ENCODE data around the gene RASGEF1C. TPM values are rescaled to one million over a fixed set of nuclear protein-coding genes. Genes with fewer than 3 reads are reported as not detected.

The RASGEF1C gene
- total RNA-seq, 2 donors from 2014 or later, result 0.17 TPM; not detected in 1

DNA sequence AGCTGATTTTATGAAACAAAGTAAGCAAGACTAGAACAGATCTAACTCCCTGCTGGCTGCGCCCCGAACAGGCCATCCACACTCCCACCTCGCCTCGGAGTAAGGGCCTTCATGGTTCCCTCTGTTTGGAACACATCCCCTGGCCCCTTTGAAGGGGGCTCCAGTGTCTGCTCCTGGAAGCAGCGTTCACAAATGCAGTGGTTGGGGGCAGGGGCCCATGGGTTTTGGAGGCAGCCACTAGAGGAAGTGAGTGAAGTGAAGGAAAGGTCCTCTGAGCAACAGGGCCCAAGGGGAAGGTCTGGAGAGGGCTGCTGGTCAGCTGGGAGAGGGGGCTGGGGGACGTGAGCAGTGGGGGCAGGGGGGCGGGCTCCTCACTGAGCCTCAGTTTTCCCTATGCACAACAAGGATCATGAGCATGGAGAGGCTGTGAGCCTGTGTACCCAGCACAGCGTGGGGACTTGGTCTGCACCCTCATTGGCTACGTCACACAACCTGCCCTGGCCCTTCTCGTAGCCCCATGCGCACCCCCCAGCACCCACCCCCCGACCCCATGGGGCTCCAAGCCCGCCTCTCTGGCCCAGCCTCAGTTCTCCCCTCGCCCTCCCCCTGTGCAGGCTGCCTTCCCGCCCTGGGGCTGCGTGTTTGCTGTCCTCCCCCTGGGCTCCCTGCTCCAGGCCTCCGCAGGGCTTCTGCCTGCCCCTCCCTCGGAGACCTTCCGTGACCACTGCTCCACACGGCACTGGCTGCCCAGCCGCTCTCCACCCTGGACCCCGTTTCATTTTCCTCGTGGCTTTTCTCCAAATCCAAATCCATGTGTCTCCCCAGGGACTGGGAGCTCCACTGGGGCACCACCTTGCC, 39.5 kb downstream of the RASGEF1C start:
- DNase-seq, result no peak

DNA sequence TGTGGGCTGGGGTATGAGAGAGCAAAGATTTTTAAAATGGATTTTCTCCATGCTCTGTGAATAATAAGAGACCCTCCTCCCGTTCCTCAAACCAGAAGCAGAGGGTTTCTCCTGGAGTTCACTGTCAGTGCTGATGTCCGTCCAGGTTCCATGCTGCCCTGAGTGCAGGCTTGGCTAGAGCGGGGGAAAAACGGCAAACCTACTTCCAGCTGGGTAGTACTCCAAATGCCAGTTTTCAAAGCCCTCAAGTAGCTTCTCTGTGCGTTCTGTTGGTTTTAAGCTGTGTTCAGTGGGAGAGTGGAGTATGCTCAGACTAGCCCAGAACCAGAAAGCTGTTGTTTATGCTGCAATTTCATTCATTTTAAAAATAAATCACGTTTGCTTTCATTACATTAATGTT, 40.3 kb downstream of the RASGEF1C start:
- no peak for DNase-seq
- intact Hi-C loops (cut with DNase I, micrococcal nuclease), result no loop called here
- ATAC-seq, result no peak

More for the DNA sequence above, 39.5 kb downstream of the RASGEF1C start:
- no peak for ATAC-seq
- intact Hi-C loops (cut with DNase I, micrococcal nuclease), result no loop called here

GRCh38 chr5:180166176-180166575, 42.8 kb downstream of the RASGEF1C start:
- no peak for ATAC-seq
- intact Hi-C loops (cut with DNase I, micrococcal nuclease), result no loop called here
- DNase-seq, result no peak

DNA sequence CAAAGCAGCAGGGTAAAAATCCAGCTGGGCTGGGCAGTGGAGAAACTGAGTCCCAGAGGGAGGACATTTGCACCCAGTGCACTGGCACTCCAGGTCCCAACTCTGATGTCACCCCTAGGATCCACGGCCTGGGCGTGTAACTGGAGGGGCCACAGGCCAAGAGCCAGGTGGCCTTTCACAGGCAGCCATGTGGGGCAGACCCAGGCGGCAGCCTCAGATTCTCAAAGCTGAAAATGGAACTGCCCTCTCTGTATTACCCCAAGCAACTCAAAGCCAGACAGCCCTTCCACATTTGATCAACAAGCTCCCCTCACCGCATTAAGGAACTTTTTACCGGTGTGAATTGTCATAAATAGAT, 46.7 kb downstream of the RASGEF1C start:
- ATAC-seq, result no peak
- no peak for DNase-seq
- intact Hi-C loops (cut with DNase I, micrococcal nuclease), result no loop called here

DNA sequence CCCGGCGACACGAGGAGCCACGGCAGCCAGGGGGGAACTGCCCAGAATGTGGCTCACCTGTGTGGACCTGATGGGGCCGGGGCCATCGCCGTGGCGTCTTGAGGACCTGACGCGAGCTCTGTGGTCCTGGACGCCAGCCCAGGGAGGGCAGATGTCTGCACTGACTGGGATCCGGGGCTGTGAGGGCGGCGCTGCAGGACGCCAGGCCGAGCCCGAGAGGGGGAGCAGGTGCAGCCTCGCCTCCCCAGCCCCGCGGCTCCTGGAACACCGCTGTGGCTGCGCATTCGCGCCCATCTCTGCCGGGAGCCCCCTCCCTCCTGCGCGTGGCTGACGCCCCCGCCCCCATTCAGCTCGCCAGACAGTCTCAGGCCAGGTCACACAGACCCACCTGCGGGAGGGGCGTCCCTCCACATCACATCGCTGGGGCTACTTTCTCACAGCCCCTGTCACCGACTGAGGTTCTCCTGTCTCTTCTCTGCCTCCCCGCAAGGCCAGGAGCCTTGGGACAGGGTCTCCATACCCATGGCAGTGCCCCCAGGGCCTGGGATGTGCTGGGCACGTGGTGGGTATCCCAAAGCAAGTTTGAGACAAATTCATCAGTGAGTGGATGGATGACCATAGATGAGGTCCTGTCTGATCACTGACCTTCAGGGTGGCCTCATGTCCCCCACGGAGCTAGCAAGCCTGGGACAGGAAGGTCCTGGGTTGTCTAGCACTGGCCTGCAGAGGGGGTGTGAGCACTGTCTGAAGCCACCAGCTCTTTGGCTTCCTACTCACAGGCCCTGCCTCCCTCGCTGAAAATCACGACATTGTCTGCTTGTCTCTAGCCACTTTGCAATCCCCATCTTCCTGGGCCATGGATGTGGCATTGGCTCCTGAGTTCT, 47.3 kb downstream of the RASGEF1C start:
- intact Hi-C loops (cut with DNase I, micrococcal nuclease), result no loop called here
- DNase-seq, result no peak
- no peak for ATAC-seq

- ATAC-seq (no peak), DNase-seq (no peak)
- intact Hi-C loops (cut with DNase I, micrococcal nuclease), result no loop called here
Observed at GRCh38 chr5:180160789-180161188, 48.2 kb downstream of the RASGEF1C start.

- DNase-seq (no peak), ATAC-seq (no peak)
Observed at GRCh38 chr5:180160215-180160614, 48.8 kb downstream of the RASGEF1C start.

DNA sequence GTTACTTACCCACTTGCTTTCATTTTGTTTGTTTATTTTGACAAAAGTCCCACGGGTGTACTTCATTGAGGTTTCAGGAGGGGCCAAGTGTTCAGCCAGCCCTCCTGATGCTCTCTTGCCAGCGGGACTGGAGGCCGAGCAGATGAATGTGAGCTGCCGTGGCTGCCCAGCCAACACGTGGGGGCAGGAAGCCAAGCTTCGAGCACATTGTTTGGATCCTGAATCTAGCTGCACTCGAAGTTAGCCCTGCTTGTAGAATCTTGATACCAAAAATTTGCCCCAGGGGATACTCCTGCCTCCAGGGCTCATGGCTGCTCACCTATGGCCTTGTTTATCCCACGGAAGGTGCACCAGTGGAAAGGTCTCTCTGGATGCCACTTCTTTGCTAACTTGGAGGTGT, 49.3 kb downstream of the RASGEF1C start:
- ATAC-seq (no peak), DNase-seq (no peak)
- intact Hi-C loops (cut with DNase I, micrococcal nuclease), result no loop called here

More at GRCh38 chr5:180160215-180160614, 48.8 kb downstream of the RASGEF1C start:
- intact Hi-C loops (cut with DNase I, micrococcal nuclease), result no loop called here

DNA sequence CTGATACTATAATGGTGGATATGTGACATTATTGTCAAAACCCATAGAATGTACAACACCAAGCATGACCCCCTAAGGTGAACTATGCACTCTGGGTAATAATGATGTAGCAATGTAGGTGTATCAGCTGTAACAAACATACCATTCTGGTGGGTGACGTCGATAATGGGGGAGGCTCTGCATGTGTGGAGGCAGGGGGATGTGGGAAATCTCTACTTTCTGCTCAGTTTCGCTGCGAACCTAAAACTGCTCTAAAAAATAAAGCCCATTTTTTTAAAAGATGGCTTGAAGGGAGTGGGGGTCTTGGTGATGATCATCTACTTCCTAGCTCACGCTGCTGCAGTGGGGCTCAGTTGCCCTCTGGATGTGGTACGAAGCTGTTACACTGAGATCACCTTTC, 51.1 kb downstream of the RASGEF1C start:
- DNase-seq, result no peak
- intact Hi-C loops (cut with DNase I, micrococcal nuclease), result no loop called here

GRCh38 chr5:180156141-180156540, 52.9 kb downstream of the RASGEF1C start:
- ATAC-seq (no peak), DNase-seq (no peak)
- intact Hi-C loops (cut with DNase I, micrococcal nuclease), result no loop called here

More for the DNA sequence above, 51.1 kb downstream of the RASGEF1C start:
- ATAC-seq, result no peak

DNA sequence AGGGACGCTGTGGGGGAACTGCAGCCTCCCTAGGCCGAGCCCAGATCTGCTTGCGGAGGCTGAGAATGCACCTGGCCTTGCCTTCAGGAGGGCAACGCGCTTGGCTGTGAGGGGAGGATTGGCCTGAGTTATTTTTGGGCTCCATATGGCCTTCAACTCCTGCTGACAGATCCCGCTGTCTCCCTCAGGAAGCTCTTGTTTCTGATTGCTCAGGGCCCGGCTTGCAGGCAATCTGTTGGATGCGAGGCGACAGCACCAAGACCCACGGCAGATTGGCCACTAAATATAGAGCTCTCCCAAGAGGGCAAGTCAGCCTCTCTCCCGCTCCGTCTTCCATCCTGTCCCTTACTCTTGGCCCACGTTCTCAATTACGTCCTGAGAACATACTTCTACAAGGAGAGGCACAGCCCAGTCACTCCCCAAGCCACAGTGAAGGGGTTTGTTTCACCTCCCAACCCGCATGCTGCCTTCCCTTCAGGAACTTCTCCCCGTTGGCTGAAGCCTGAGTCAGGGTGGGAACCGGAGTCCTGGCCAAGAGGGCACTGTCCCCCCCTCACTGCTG, 53.6 kb downstream of the RASGEF1C start:
- intact Hi-C loops (cut with DNase I, micrococcal nuclease), result no loop called here
- ATAC-seq, result no peak
- no peak for DNase-seq

GRCh38 chr5:180154821-180155364, 54.1 kb downstream of the RASGEF1C start:
- intact Hi-C loops (cut with DNase I, micrococcal nuclease), result no loop called here
- ATAC-seq (no peak), DNase-seq (no peak)

DNA sequence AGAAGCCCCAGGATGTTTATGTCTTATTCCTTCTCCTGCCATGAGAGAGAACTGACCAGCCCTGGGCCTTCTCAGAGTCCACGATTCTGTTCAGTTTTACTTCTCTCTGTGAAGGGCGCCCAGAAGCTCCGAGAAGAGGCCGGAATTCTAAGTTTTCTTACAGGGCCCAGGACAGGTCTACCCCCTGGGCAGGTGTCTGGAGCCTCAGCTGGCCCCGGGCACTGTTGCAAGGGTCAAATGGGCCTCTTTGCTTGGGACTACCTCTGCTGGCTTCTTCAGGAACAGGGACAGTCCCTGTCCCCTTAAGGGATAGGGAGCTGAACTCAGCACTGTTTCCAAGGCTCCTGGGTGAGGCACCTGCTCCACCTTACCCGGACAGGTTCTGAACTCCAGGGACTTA, 55.0 kb downstream of the RASGEF1C start:
- intact Hi-C loops (cut with DNase I, micrococcal nuclease), result no loop called here
- ATAC-seq (no peak), DNase-seq (no peak)

DNA sequence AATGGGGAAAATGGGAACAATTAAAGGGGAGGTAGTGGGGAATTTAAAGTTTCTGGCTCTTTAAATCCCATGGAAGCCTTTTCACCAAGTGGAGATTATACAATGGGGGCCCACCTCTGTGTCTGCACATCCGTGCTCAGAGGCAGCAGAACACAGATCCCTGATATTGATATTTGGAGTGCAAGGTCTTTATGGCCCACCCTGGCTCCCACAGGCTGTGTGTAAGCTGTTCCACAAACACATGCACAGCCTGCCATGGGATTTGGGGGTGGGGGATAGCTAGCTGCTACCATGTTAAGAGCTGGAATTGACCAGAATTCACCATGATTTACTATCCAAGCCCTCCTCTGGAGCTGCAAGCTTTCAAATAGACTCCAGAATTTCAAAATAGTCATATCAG, 55.9 kb downstream of the RASGEF1C start:
- no peak for ATAC-seq
- DNase-seq, result no peak
- intact Hi-C loops (cut with DNase I, micrococcal nuclease), result no loop called here

- no peak for ATAC-seq
- DNase-seq, result no peak
- intact Hi-C loops (cut with DNase I, micrococcal nuclease), result no loop called here
Observed at GRCh38 chr5:180143656-180144364, 65.2 kb downstream of the RASGEF1C start.

DNA sequence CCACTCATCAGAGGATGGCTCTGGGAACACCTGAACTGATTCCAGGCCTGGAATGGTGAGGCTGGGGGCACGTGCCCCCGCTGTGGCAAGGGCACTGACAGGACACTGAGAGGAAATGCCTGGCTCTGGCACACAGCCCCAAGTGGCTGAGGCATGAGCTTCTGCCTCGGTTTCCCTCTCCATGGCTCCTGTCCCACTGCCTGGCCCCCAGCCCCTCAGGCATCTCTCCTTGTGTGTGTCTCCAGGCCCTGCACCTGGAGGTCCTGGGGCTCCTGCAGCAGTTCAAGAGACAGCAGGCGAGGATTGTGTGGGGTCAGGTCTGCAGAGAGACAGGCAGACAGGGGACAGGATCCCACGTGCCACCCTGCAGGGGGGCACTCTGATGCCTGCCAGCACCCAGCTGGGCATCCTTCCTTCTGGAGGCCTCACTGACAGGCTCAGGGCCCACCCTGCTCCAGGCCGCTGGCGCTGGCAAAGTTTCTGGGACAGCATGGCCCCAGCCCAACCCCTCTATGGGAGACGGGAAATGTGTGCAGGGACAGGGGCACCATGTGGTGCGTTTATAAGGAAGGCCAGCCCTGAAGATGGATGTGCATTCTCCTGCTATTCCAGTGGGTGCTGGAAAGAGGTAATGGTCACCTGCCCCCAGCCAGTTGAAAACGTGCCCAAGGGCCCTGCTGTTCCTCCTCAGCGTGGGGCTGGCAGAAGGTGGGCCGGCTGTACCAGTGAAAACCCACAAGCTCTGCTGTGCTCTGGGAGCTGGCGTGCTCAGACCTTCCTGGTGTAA, 66.0 kb downstream of the RASGEF1C start:
- no peak for ATAC-seq
- intact Hi-C loops (cut with DNase I, micrococcal nuclease), result no loop called here

DNA sequence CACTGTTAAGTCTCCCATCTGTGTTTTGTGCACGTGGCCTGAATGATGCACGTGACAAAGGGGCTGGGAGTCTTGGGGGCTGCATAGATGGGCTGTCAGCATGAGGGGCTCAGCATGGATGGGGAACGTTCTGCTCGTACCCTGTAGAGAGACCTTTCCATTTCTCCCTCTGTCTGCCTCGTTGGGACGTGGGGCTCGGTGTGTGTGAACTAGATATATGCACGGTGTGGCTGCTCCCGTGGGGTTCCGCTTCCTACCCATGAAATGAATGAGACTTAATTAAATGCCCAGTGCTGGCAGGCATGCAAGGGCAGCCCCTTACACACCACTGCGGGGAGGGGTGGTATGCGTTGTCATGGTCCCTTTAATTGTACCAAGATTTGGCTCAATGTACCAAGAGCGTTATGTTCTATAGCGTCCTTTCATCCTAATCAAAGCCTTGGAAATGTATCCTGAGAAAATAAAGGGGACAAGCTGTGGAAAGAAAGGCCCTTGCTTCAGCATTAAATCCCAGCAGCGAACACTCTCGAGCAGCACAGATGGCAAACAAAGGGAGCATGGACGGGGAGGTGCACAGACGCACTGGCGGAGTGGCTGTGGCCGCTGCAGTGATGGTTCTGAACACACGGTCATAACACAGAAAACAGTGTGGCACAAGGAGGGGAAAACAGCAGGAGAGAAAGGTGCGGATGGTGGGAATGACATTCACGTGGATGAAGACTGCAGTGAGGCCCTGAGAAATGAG, 66.8 kb downstream of the RASGEF1C start:
- DNase-seq, result no peak
- intact Hi-C loops (cut with DNase I, micrococcal nuclease), result no loop called here
- no peak for ATAC-seq

More for the DNA sequence above, 66.0 kb downstream of the RASGEF1C start:
- no peak for DNase-seq
